Neural cell (in vitro differentiated cells): ENCODE measurements around the gene PIP4K2A. TPM values are rescaled to one million over a fixed set of nuclear protein-coding genes. Genes with fewer than 3 reads are reported as not detected.

ENCODE experiments used
- H2AFZ ChIP-seq: fragments of 200-600, 300-800 bp; sonication (generic), shearing (Covaris generic); 2 replicates; pipeline ENCODE4 v1.6.0; 2014; ENCODE audit warnings: low read depth, mild to moderate bottlenecking, antibody characterized with exemption, low read length, moderate library complexity
- H3F3A ChIP-seq: fragments of 200-600 bp; shearing (Covaris generic); 2 replicates; pipeline ENCODE4 v1.6.1; 2016; ENCODE audit warnings: mild to moderate bottlenecking, moderate library complexity, mixed read lengths, antibody characterized with exemption, low read length; ENCODE audit not compliant: insufficient read depth, poor library complexity, severe bottlenecking
- H3K27ac ChIP-seq: fragments of 200-600, 300-800 bp; sonication (generic), shearing (Covaris generic); 2 replicates; pipeline ENCODE4 v1.5.1; 2014; ENCODE audit warnings: mild to moderate bottlenecking, low read length, moderate library complexity
- H3K27me3 ChIP-seq: fragments of 300-800, 200-600 bp; sonication (generic), shearing (Covaris generic); 2 replicates; pipeline ENCODE4 v1.6.0; 2014; ENCODE audit warnings: mild to moderate bottlenecking, low read depth, low read length, moderate library complexity; ENCODE audit not compliant: insufficient read depth
- H3K36me3 ChIP-seq: fragments of 300-800, 200-600 bp; sonication (generic), shearing (Covaris generic); 2 replicates; pipeline ENCODE4 v1.5.1; 2014; ENCODE audit warnings: mild to moderate bottlenecking, antibody characterized with exemption, low read length, moderate library complexity; ENCODE audit not compliant: insufficient read depth
- H3K4me2 ChIP-seq: fragments of 300-800, 200-600 bp; sonication (generic), shearing (Covaris generic); 2 replicates; pipeline ENCODE4 v1.6.0; 2014; ENCODE audit warnings: mild to moderate bottlenecking, low read length
- H3K4me3 ChIP-seq: fragments of 300-800, 200-600 bp; sonication (generic), shearing (Covaris generic); 2 replicates; pipeline ENCODE4 v1.5.1; 2014; ENCODE audit warnings: mild to moderate bottlenecking, low read length, moderate library complexity
- H3K79me2 ChIP-seq: fragments of 200-600 bp; shearing (Covaris generic); replicated peaks from 2 replicates; pipeline ENCODE4 v1.6.0; 2014; ENCODE audit warnings: mild to moderate bottlenecking, low read length, moderate library complexity; ENCODE audit not compliant: insufficient read depth
- H3K9ac ChIP-seq: fragments of 300-800, 200-600 bp; sonication (generic), shearing (Covaris generic); 2 replicates; pipeline ENCODE4 v1.6.1; 2016; ENCODE audit warnings: mild to moderate bottlenecking, low read length, mixed read lengths
- H3K9me2 ChIP-seq: fragments of 200-600 bp; shearing (Covaris generic); 2 replicates; pipeline ENCODE4 v1.6.1; 2016; ENCODE audit warnings: mild to moderate bottlenecking, low read length, mixed read lengths; ENCODE audit not compliant: insufficient read depth
- H3K9me3 ChIP-seq: fragments of 200-600, 300-800 bp; sonication (generic), shearing (Covaris generic); 2 replicates; pipeline ENCODE4 v1.6.1; 2016; ENCODE audit warnings: mild to moderate bottlenecking, mixed run types, low read length, moderate library complexity, mixed read lengths
- H4K20me1 ChIP-seq: fragments of 200-600 bp; shearing (Covaris generic); 2 replicates; pipeline ENCODE4 v1.6.1; 2016; ENCODE audit warnings: mild to moderate bottlenecking, mixed run types; ENCODE audit not compliant: insufficient read depth
- EP300 ChIP-seq: fragments of 450-650 bp; conservative IDR thresholded peaks from 2 replicates; pipeline ENCODE4 v1.6.1; 2014; ENCODE audit warnings: antibody characterized with exemption, mild to moderate bottlenecking, moderate library complexity; ENCODE audit not compliant: poor library complexity, severe bottlenecking
- EZH2 ChIP-seq: fragments of 200-600, 300-800 bp; shearing (Covaris generic), sonication (generic); IDR thresholded peaks from 2 replicates; pipeline ENCODE4 v1.6.1; 2014; ENCODE audit warnings: antibody characterized with exemption, low read length, borderline replicate concordance, mild to moderate bottlenecking; ENCODE audit not compliant: insufficient read depth, poor library complexity, severe bottlenecking
- MXI1 ChIP-seq: fragments of 450-650 bp; conservative IDR thresholded peaks from 2 replicates; pipeline ENCODE4 v1.6.1; 2014; ENCODE audit warnings: antibody characterized with exemption, mild to moderate bottlenecking; ENCODE audit not compliant: poor library complexity, severe bottlenecking
- POLR2AphosphoS5 ChIP-seq: IDR thresholded peaks from 2 replicates; pipeline ENCODE4 v1.6.1; 2012
- RAD21 ChIP-seq: fragments of 450-650 bp; conservative IDR thresholded peaks from 2 replicates; pipeline ENCODE4 v1.6.1; 2014; ENCODE audit warnings: antibody characterized with exemption, mild to moderate bottlenecking, moderate library complexity
- SMC3 ChIP-seq: fragments of 450-650 bp; conservative IDR thresholded peaks from 2 replicates; pipeline ENCODE4 v1.6.1; 2014; ENCODE audit warnings: antibody characterized with exemption, mild to moderate bottlenecking, moderate library complexity; ENCODE audit not compliant: poor library complexity
- TAF1 ChIP-seq: IDR thresholded peaks from 2 replicates; pipeline ENCODE4 v1.6.1; 2012; ENCODE audit warnings: low read depth
- polyA plus RNA-seq: library from polyadenylated mRNA; depleted of rRNA; stranded (reverse); fragments of >200 nt; gene quantifications from 2 replicates; pipeline ENCODE4 v1.2.3, GENCODE V29; 2014
- TF ChIP-seq, protein P1 (sequence below): IDR thresholded peaks from 2 replicates; pipeline ENCODE4 v1.6.1; 2012; ENCODE audit warnings: borderline replicate concordance
- TF ChIP-seq, protein P2 (sequence below): fragments of 450-650 bp; IDR thresholded peaks from 2 replicates; pipeline ENCODE4 v1.5.1; 2014; ENCODE audit warnings: antibody characterized with exemption, mild to moderate bottlenecking, moderate library complexity; ENCODE audit not compliant: poor library complexity, severe bottlenecking

Gene PIP4K2A
- polyA plus RNA-seq, 1 donor from 2014 or later = 12.6 TPM

DNA sequence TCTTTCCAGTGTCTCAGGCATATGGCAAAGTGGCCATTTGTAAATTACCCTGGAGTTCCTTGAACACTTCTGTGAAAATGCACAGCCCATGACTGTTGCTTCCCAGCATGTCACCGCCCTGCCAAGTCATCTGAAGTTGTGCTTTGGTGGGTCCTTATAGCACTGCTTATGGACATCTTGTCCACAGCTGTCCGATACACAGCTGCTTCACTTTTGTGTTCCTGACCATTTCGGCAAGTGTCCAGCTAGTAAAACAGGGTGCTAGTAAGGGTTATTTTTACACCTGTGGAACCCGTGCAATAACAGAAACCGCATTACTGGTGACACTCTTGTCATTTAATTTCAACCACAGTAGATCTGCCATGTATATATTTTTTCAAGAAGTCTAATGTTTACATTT is 29.7 kb downstream of the PIP4K2A start:
- Histone ChIP-seq H3K27ac (no peak overlapping the region), H3K4me3 (no peak overlapping the region), H2AFZ (no peak overlapping the region), H3K9me3 (no peaks in the 10 kb centered on the region), H3K79me2 (peaks cover 3% of the 10 kb centered on the region), H3F3A (no peaks in the 10 kb centered on the region), H3K9ac (no peak overlapping the region), H4K20me1 (no peaks in the 10 kb centered on the region), H3K4me2 (no peak overlapping the region), H3K9me2 (no peaks in the 10 kb centered on the region), H3K36me3 (no peaks in the 10 kb centered on the region), H3K27me3 (no peaks in the 10 kb centered on the region)
- no peak for TF ChIP-seq EP300
- TF ChIP-seq SMC3 = no peak
- no peak for TF ChIP-seq MXI1
- TF ChIP-seq RAD21 = no peak
- TF ChIP-seq, protein P1, sequence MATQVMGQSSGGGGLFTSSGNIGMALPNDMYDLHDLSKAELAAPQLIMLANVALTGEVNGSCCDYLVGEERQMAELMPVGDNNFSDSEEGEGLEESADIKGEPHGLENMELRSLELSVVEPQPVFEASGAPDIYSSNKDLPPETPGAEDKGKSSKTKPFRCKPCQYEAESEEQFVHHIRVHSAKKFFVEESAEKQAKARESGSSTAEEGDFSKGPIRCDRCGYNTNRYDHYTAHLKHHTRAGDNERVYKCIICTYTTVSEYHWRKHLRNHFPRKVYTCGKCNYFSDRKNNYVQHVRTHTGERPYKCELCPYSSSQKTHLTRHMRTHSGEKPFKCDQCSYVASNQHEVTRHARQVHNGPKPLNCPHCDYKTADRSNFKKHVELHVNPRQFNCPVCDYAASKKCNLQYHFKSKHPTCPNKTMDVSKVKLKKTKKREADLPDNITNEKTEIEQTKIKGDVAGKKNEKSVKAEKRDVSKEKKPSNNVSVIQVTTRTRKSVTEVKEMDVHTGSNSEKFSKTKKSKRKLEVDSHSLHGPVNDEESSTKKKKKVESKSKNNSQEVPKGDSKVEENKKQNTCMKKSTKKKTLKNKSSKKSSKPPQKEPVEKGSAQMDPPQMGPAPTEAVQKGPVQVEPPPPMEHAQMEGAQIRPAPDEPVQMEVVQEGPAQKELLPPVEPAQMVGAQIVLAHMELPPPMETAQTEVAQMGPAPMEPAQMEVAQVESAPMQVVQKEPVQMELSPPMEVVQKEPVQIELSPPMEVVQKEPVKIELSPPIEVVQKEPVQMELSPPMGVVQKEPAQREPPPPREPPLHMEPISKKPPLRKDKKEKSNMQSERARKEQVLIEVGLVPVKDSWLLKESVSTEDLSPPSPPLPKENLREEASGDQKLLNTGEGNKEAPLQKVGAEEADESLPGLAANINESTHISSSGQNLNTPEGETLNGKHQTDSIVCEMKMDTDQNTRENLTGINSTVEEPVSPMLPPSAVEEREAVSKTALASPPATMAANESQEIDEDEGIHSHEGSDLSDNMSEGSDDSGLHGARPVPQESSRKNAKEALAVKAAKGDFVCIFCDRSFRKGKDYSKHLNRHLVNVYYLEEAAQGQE = no peak
- no peak for TF ChIP-seq TAF1
- TF ChIP-seq, protein P2, sequence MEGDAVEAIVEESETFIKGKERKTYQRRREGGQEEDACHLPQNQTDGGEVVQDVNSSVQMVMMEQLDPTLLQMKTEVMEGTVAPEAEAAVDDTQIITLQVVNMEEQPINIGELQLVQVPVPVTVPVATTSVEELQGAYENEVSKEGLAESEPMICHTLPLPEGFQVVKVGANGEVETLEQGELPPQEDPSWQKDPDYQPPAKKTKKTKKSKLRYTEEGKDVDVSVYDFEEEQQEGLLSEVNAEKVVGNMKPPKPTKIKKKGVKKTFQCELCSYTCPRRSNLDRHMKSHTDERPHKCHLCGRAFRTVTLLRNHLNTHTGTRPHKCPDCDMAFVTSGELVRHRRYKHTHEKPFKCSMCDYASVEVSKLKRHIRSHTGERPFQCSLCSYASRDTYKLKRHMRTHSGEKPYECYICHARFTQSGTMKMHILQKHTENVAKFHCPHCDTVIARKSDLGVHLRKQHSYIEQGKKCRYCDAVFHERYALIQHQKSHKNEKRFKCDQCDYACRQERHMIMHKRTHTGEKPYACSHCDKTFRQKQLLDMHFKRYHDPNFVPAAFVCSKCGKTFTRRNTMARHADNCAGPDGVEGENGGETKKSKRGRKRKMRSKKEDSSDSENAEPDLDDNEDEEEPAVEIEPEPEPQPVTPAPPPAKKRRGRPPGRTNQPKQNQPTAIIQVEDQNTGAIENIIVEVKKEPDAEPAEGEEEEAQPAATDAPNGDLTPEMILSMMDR = no peak
- no peak for TF ChIP-seq POLR2AphosphoS5

DNA sequence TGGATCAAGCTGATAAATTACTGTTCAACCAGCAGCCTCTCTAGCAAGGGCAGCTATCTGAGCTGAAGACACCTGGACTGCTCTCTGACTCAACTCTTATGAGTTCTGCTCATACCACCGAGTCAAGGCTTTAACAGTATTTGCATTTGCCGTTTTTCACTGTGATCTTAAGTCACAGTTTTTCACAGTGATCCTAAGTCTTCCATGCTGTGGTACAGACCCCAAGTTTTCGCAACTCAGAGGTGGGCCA is 31.3 kb downstream of the PIP4K2A start:
- Histone ChIP-seq H3K9ac (no peak overlapping the region), H3K79me2 (peaks cover 9% of the 10 kb centered on the region)

More for the DNA sequence above, 31.3 kb downstream of the PIP4K2A start:
- no peaks in the 10 kb centered on the region for H3F3A ChIP-seq
- H3K9me3 ChIP-seq = no peaks in the 10 kb centered on the region
- no peak overlapping the region for H3K4me3 ChIP-seq
- no peaks in the 10 kb centered on the region for H3K9me2 ChIP-seq
- TF ChIP-seq SMC3 (no peak), POLR2AphosphoS5 (no peak), TAF1 (no peak), EZH2 (no peak), RAD21 (no peak), MXI1 (no peak), EP300 (no peak)
- TF ChIP-seq, protein P2 = no peak
- TF ChIP-seq, protein P1 = no peak
- H3K27me3 ChIP-seq = no peaks in the 10 kb centered on the region
- H3K4me2 ChIP-seq = no peak overlapping the region
- no peak overlapping the region for H3K27ac ChIP-seq
- no peaks in the 10 kb centered on the region for H4K20me1 ChIP-seq
- no peaks in the 10 kb centered on the region for H3K36me3 ChIP-seq
- no peak overlapping the region for H2AFZ ChIP-seq
